ENCODE measurements around the gene PLA2G4A.
"Not testable (repeated sequence)": the region's sequence is repeated elsewhere in the genome, so short reads cannot be mapped to it uniquely, and the experiment has no call there.

PLA2G4A gene

DNA sequence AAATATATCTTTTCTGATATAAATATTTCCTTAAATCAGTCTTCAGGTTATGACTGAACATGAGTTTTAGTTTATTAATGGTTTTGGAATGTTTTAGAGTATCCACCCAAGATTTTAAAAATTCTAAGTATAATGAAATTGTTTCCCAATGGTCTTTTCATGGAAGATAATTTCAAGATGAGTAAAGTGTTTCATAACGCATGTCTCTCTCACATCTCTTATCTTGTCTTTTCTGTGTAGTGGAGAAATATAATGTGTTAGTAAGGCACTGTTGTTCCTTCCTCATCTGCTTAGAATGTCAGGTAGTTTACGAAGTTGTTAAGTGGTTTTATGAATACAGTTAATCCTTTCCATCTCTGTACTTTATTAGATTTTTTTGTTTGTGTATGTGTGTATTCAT, 49.6 kb downstream of the PLA2G4A start:
- no peak for DNase-seq

GRCh38 chr1:186880982-186881381, 52.2 kb downstream of the PLA2G4A start:
- DNase-seq: no peak

GRCh38 chr1:186882372-186883134, 53.8 kb downstream of the PLA2G4A start:
- no peak for DNase-seq

- no peak for DNase-seq
Observed at GRCh38 chr1:186884251-186884650, 55.5 kb downstream of the PLA2G4A start.

- DNase-seq: no peak
Observed at GRCh38 chr1:186887203-186887602, 58.5 kb downstream of the PLA2G4A start.

DNA sequence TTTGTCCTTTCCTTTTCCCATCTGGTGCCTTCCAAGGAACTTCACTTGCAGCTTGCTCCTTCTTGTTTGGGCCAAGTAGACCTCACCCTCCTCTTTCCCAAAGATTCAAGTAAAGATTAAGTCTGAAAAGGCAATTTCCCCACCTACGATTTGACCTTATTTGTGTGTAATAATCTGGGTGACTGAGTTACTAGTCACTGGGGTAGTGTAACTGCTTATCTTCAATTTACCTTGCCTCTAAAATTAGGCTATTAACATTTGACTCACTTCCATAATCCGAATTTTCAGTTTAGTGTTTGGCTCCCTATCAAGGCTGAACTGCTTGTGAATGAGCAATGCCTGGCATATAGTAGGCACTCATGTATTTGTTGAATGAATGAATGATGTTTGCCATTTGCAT, 59.6 kb downstream of the PLA2G4A start:
- no peak for DNase-seq

GRCh38 chr1:186892936-186893335, 64.2 kb downstream of the PLA2G4A start:
- no peak for DNase-seq

DNA sequence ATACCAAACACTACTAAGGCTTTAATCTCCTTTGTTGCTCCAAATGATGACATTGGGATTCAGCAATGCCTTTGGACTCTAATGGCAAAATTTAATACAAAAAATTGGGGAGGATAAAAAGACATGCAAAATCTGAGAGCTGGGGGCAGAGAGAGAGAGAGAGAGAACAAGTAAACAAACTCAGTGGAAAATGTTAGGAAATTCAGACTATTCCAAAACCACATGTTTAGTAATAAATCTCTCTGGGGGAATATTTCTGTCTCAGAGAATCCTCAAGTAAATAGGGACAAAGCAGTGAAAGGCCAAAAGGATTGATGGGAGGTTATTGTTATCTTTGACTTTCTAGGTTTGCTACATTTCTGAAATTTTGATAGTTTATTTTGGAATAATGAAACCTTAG, 65.7 kb downstream of the PLA2G4A start:
- DNase-seq: no peak

GRCh38 chr1:186896211-186896610, 67.5 kb downstream of the PLA2G4A start:
- DNase-seq: no peak

GRCh38 chr1:186897008-186897407, 68.3 kb downstream of the PLA2G4A start:
- DNase-seq: no peak

GRCh38 chr1:186899577-186899976, 70.8 kb downstream of the PLA2G4A start:
- DNase-seq: no peak

- no peak for DNase-seq
Observed at GRCh38 chr1:186899977-186900376, 71.2 kb downstream of the PLA2G4A start.

DNA sequence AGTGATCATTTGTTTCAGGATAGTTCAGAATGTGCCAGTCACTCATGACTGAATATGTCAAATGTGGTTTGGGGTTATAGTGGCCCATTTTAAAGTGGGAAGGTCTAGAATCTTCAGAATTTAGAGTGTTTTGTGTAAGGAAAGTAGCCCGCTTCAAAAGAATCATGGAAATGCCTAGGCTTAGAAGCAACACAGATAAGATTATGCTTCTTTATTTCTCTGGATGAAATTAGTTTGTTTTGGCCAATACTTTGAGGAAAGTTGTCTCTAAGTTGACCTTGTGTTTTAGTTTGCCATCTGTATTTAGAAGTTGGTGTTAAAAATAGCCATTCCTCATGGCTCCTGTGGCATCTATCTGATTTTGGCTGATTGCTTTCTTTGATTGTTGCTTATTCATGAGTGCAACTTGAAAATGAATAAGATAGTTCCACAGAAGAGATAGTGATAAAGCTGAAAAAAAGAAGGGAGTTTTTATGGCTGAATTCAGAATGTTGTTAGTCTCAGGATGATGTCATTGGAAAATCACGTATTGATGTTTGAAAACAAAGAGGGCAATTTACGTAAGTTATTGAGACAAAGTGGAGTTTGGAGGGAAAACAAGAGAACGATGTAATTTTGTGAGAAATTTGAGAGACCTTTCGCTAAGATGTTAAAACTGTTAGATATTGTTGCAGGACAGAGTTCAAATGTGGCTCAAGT, 71.9 kb downstream of the PLA2G4A start:
- DNase-seq: no peak

GRCh38 chr1:186901631-186902030, 72.9 kb downstream of the PLA2G4A start:
- DNase-seq: no peak

DNA sequence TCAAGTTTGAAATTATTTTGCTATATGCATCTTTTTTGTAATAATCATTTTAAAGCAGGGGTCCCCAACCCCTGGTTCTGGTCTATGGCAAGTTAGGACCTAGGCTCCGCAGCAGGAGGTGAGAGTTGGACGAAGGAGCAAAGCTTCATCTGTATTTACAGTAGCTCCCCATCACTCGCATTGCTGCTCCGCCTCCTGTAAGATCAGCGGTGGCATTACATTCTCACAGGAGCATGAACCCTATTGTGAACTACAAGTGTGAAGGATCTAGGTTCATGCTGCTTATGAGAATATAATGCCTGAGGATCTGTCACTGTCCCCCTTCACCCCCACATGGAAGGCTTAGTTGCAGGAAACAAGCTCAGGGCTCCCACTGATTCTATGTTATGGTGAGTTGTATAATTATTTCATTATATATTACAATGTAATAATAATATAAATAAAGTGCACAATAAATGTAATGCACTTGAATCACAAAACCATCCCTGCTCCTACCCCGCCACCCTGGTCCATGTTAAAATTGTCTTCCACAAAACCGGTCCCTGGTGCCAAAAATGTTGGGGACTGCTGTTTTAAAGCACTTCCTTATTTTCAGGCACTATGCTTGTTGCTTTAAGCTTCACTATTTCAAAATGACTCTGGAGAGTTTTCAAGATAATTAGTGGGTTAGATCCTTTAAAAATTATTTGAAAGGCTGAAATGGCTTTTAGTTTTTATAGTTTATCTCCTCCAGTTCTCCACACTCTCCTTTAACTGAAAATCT, 74.8 kb downstream of the PLA2G4A start:
- DNase-seq: no peak

- no peak for DNase-seq
Observed at GRCh38 chr1:186904361-186904760, 75.6 kb downstream of the PLA2G4A start.

DNA sequence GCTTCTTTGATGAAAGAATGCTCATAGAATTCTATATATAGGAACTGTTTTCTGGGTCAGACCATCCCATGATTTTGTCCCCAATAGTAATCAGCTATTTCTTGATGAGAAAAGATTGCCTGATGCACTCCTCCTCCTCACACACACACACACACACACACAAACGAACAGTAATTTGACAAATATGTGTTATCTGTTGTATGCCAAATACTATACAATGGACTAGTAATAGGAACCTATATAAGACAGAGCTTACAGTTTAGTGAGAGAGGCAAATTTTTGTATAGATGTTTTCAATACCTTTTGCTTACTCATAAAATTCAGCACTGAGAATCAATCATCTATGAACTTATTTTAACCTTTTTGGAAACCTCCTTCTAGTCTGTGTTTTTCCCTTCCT, 76.8 kb downstream of the PLA2G4A start:
- DNase-seq: no peak

GRCh38 chr1:186915555-186915954, 86.8 kb downstream of the PLA2G4A start:
- no peak for DNase-seq

DNA sequence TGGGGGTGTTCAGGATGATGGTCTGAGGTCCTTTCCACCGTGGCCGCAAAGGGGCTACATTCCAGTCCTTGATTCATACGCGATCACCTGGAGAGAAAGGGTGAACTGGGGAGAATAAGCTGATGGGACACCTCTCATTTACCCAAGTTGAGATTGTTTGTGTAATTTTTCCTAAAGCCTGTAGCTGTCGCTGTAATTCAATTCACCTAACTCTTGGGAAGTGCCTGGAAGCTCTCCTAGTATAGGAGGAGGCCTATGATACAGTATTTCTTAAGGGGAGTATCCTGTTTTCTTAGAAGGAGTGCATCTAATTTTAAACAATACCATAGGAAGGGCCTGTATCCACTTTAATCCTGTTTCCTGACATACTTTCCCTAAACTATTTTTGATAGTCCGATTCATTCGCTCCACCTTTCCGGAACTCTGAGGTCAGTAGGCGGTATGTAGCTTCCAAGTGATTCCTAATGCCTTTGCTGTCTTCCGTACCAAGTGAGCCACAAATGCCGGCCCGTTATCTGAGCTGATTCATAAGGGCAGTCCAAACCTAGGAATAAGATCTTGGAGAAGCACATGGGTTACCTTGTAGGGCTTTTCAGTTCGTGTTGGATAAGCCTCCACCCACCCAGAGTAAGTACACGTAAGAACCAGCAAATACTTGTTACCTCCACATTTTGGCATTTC, 88.5 kb downstream of the PLA2G4A start:
- not testable (repeated sequence) for DNase-seq

DNA sequence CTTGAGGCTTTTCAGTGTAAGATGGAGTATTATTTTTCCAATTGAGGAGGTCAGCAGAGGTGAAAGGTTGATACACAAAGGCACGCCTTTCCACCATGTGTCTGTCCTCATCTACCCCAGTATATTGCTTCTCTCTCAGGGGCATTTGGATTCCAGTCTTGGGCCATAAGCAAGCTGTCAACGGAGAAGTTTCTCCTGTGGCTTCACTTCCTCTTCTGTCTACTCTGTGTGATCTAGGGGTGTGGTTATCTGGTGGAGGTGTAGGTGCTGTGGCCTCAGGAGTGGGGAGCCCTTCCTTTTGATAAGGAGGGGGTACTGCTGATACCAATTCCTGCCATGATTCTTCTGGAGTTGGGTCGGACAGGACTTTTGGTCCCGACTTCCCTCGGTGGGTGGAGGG, 92.6 kb downstream of the PLA2G4A start:
- not testable (repeated sequence) for DNase-seq

GRCh38 chr1:186922814-186923213, 94.1 kb downstream of the PLA2G4A start:
- DNase-seq: not testable (repeated sequence)

- DNase-seq: no peak
Observed at GRCh38 chr1:186923486-186923885, 94.7 kb downstream of the PLA2G4A start.

Measured in NCI-H1436 (cell line).